SKM-1 treated with dmso at 0.1 percent for 144 hours (cell line): ENCODE measurements around the gene HIP1.
"Not testable (repeated sequence)": the region's sequence is repeated elsewhere in the genome, so short reads cannot be mapped to it uniquely, and the experiment has no call there.

ENCODE experiments used
- DNase-seq: peaks from one replicate; lab custom pipeline; 2025; ENCODE audit not compliant: unreplicated experiment; lab: John Stamatoyannopoulos, UW

The HIP1 gene

GRCh38 chr7:75716992-75717626, 21.6 kb downstream of the HIP1 start:
- DNase-seq = no peak

GRCh38 chr7:75715864-75716263, 22.9 kb downstream of the HIP1 start:
- DNase-seq = no peak

- DNase-seq = no peak
Observed at GRCh38 chr7:75712517-75713361, 26.0 kb downstream of the HIP1 start.

- peak; percentile 68 for DNase-seq
Observed at GRCh38 chr7:75711656-75712514, 26.9 kb downstream of the HIP1 start.

- peak; percentile 18 for DNase-seq
Observed at GRCh38 chr7:75711076-75711475, 27.7 kb downstream of the HIP1 start.

GRCh38 chr7:75704928-75705327, 33.8 kb downstream of the HIP1 start:
- no peak for DNase-seq

GRCh38 chr7:75702515-75702914, 36.2 kb downstream of the HIP1 start:
- DNase-seq = no peak

GRCh38 chr7:75699993-75700392, 38.7 kb downstream of the HIP1 start:
- DNase-seq = no peak

- DNase-seq = no peak
Observed at GRCh38 chr7:75698358-75698757, 40.4 kb downstream of the HIP1 start.

- DNase-seq = no peak
Observed at GRCh38 chr7:75696263-75697037, 42.3 kb downstream of the HIP1 start.

- DNase-seq = no peak
Observed at GRCh38 chr7:75694638-75695399, 43.9 kb downstream of the HIP1 start.

GRCh38 chr7:75693668-75694067, 45.1 kb downstream of the HIP1 start:
- not testable (repeated sequence) for DNase-seq

GRCh38 chr7:75691793-75692543, 46.8 kb downstream of the HIP1 start:
- DNase-seq = no peak

GRCh38 chr7:75690121-75690523, 48.6 kb downstream of the HIP1 start:
- DNase-seq = no peak

GRCh38 chr7:75689246-75690099, 49.3 kb downstream of the HIP1 start:
- DNase-seq = no peak

GRCh38 chr7:75688200-75689136, 50.3 kb downstream of the HIP1 start:
- no peak for DNase-seq
